ENCODE measurements around the gene SLIT3. TPM values are rescaled to one million over a fixed set of nuclear protein-coding genes. Genes with fewer than 3 reads are reported as not detected.

Gene SLIT3
- total and polyA plus RNA-seq, 4 donors, result 18.1 to 22.5 (median 19.5) TPM

DNA sequence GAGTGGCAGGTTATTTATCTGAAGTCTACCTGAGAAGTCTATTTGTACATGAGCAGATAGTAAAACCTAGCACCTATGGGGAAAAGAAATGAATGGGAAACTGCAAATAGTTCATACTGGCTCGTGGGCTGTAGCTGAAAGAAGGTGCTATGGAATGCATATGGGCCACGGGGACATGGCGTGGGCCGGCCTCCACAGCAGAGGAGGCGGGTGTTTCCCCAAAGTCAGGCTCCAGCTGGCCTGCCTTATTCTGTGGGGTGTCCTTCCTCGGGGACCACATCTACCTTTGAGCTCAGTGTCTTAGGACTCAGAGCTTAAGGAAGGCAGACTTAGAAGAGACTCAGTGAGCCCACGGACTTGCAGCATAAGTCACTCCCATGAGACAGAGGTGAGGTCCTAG lies 371.3 kb downstream of the SLIT3 start:
- Histone ChIP-seq H3K27me3 (ENCODE audit: control insufficient read depth, insufficient read depth, low read length) (peaks cover 2% of the 10 kb centered on the region), H3K27ac (ENCODE audit: low read depth, low read length) (no peak overlapping the region), H3K36me3 (ENCODE audit: control insufficient read depth, insufficient read depth, low read length) (no peaks in the 10 kb centered on the region), H3K9me3 (ENCODE audit: control insufficient read depth, insufficient read depth, low read length) (peaks cover 1% of the 10 kb centered on the region), H3K4me1 (ENCODE audit: control insufficient read depth, insufficient read depth, low read length) (no peaks in the 10 kb centered on the region), H3K4me3 (ENCODE audit: low read depth, low read length) (no peak overlapping the region)
- WGBS (ENCODE audit: insufficient coverage), result 89% methylated on average over 7 of the region's 7 CpGs
- no peak for DNase-seq (ENCODE audit: low read depth in 4 of 6, low spot score in 6 of 6)

DNA sequence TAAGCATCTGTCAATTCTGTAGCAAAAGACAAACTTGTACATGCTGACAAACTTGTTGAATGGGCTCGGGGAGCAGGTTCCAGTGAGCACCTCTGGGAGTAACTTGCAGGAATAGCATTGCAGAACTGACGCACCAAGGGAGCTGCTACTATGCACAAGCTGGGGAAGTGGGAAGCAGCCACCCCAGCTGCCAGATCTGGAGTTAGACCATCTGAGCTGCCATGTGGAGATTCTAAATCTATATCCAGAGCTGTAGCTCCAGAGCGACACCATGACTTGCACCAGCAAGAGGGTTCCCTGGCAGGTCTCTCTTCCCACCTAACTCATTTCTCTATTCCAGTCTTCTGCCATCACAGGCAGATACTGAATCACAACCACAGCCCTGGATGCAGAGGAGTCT lies 375.8 kb downstream of the SLIT3 start:
- Histone ChIP-seq H3K4me1 (ENCODE audit: control insufficient read depth, insufficient read depth, low read length) (peaks cover 4% of the 10 kb centered on the region), H3K27me3 (ENCODE audit: control insufficient read depth, insufficient read depth, low read length) (peaks cover 13% of the 10 kb centered on the region), H3K27ac (ENCODE audit: low read depth, low read length) (no peak overlapping the region), H3K9me3 (ENCODE audit: control insufficient read depth, insufficient read depth, low read length) (peaks cover 1% of the 10 kb centered on the region), H3K4me3 (ENCODE audit: low read depth, low read length) (no peak overlapping the region), H3K36me3 (ENCODE audit: control insufficient read depth, insufficient read depth, low read length) (no peaks in the 10 kb centered on the region)
- 76% methylated on average over 3 of the region's 3 CpGs for WGBS (ENCODE audit: insufficient coverage)
- no peak for DNase-seq (ENCODE audit: low read depth in 4 of 6, low spot score in 6 of 6)

DNA sequence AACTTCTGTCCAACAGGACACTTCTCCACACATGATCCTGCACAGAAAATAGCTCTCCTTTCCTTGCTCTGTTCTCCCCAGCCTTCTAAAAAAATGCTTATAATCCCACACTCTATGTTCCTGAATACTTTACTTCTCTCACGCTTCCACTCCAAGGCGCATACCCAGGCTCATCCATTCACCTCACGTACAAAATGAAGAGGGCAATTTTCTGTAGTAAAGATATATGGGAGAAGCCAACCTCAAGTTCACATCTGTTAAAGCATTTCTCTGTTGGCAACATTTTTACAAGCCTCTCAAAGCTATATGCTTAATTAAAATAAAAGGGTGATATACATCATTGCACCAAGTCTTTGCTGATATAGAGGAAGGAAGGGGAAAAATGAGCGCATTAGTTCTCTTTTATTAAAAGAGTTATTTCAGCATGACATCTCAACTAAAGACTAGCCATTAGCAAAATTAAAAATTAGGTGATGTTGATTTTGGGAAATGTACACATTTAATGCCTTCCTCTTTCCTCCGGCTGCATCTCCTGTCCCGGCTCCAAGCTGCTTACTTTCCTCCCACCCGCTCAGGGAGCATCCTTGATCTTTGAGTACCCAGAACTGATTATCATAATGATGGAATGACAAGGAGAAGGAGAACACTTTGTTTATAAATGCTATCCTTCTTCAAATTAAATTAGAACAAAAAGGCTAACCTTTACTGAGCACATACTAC lies 379.6 kb downstream of the SLIT3 start:
- no CpG with 5 or more reads among the region's 7 CpGs for WGBS (ENCODE audit: insufficient coverage)
- Histone ChIP-seq H3K4me1 (ENCODE audit: control insufficient read depth, insufficient read depth, low read length) (peaks cover 6% of the 10 kb centered on the region), H3K4me3 (ENCODE audit: low read depth, low read length) (no peak overlapping the region), H3K27ac (ENCODE audit: low read depth, low read length) (no peak overlapping the region), H3K27me3 (ENCODE audit: control insufficient read depth, insufficient read depth, low read length) (peaks cover 19% of the 10 kb centered on the region), H3K9me3 (ENCODE audit: control insufficient read depth, insufficient read depth, low read length) (peaks cover 1% of the 10 kb centered on the region), H3K36me3 (ENCODE audit: control insufficient read depth, insufficient read depth, low read length) (no peaks in the 10 kb centered on the region)
- peak in 1 of 6 donors; percentile 73 for DNase-seq (ENCODE audit: low read depth in 4 of 6, low spot score in 6 of 6)

DNA sequence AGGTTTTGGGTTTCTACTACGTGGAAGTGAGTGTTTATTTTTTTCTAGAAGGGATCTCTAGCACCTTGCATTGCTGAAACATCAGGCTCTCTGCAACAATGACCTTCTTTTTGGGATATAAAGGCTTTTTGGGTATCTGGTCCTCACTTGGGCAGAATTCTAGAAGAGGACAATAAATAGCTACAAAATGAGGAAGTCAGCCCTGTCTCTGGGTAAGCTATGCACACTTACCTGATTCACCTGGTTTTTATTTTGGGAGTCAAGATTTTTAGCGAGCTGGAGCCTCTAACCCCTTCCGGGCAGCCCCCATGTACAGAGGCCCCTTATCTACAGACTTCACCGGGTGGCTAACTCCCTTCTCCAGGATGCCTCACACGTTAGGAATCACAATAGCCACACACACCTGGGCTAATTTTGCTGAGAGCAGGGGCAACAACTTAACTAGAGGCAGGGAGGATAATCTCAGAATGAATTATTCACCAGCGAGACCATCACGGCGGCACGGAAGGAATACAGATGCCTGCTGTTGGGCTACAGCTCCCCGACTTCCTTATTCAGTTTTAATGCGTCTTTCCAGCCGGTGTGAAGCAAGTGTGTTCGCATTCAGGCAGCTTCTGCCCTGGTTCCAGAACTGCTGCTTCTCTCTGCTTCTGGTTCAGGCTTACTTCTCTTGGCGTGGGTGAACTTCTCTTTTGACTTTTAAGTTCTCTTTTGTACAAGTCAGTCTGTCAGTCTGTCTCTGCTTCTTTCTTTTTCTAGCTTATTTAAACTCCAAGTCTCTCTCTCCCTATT lies 380.7 kb downstream of the SLIT3 start:
- WGBS (ENCODE audit: insufficient coverage), result 32% methylated on average over 14 of the region's 14 CpGs
- DNase-seq (ENCODE audit: low read depth in 4 of 6, low spot score in 6 of 6), result peak in 4 of 6 donors; percentile 9 to 80 (median 28)
- H3K27ac ChIP-seq (ENCODE audit: low read depth, low read length), result no peak overlapping the region
- no peak overlapping the region for H3K4me3 ChIP-seq (ENCODE audit: low read depth, low read length)
- peaks cover 9% of the 10 kb centered on the region for H3K4me1 ChIP-seq (ENCODE audit: control insufficient read depth, insufficient read depth, low read length)
- H3K27me3 ChIP-seq (ENCODE audit: control insufficient read depth, insufficient read depth, low read length), result peaks cover 19% of the 10 kb centered on the region
- H3K9me3 ChIP-seq (ENCODE audit: control insufficient read depth, insufficient read depth, low read length), result peaks cover under 1% of the 10 kb centered on the region
- H3K36me3 ChIP-seq (ENCODE audit: control insufficient read depth, insufficient read depth, low read length), result no peaks in the 10 kb centered on the region

DNA sequence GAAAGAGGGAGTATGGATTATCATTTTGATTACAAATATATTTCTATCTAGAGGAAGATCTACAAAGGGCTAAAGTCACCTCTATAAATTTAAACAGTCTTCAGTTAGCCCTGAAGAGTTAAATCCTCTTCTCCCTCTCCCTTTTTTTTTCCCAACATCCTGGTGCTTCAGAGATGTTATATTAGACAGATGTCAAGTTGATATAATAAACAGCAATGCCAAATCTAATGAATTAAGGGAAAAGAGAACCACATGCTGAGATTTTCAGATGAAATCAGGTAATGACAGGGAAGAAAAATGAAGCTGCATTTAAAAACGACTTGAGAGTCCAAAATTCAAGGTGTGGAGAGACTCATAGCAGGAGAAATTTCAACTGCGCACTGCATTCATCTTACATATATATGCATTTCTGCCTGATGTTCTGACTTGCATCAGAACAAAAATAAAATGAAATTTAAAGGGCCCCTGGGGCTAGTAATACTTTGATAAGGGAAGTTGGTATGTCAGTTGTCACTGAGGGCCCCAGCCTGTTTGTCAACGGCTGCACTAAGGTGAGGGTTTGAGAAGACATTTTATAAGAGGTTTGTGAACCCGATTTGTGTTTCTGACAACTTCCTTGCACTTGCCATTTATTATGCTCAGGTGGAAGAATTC lies 382.9 kb downstream of the SLIT3 start:
- peaks cover 9% of the 10 kb centered on the region for H3K4me1 ChIP-seq (ENCODE audit: control insufficient read depth, insufficient read depth, low read length)
- H3K4me3 ChIP-seq (ENCODE audit: low read depth, low read length), result no peak overlapping the region
- no peak overlapping the region for H3K27ac ChIP-seq (ENCODE audit: low read depth, low read length)
- 76% methylated on average over 2 of the region's 4 CpGs for WGBS (ENCODE audit: insufficient coverage)
- DNase-seq (ENCODE audit: low read depth in 4 of 6, low spot score in 6 of 6), result peak in 1 of 6 donors; percentile 26
- no peaks in the 10 kb centered on the region for H3K36me3 ChIP-seq (ENCODE audit: control insufficient read depth, insufficient read depth, low read length)
- H3K9me3 ChIP-seq (ENCODE audit: control insufficient read depth, insufficient read depth, low read length), result no peaks in the 10 kb centered on the region
- H3K27me3 ChIP-seq (ENCODE audit: control insufficient read depth, insufficient read depth, low read length), result peaks cover 17% of the 10 kb centered on the region

DNA sequence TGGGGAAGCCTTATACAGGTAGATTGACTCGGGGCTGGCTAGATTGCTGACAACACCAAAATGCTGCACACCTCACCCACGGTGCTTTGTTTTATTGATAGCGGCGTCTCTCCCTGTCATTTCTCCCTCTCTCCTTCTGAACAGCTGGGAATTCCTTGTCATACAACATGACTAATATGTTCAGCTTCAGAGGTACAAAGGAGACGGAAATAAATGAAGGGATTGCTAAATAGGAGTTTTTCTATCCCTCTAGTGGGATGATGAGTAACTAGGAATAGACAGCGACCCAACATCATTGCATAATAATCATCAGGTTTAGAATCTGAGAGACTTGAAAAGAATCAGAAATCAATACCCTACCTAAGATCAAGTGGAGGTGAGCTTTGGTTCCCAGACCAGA lies 384.1 kb downstream of the SLIT3 start:
- H3K27ac ChIP-seq (ENCODE audit: low read depth, low read length), result no peak overlapping the region
- peak in 1 of 6 donors; percentile 45 for DNase-seq (ENCODE audit: low read depth in 4 of 6, low spot score in 6 of 6)
- H3K36me3 ChIP-seq (ENCODE audit: control insufficient read depth, insufficient read depth, low read length), result no peaks in the 10 kb centered on the region
- no peak overlapping the region for H3K4me3 ChIP-seq (ENCODE audit: low read depth, low read length)
- WGBS (ENCODE audit: insufficient coverage), result no CpG with 5 or more reads among the region's 6 CpGs
- peaks cover 9% of the 10 kb centered on the region for H3K4me1 ChIP-seq (ENCODE audit: control insufficient read depth, insufficient read depth, low read length)
- H3K9me3 ChIP-seq (ENCODE audit: control insufficient read depth, insufficient read depth, low read length), result no peaks in the 10 kb centered on the region
- peaks cover 17% of the 10 kb centered on the region for H3K27me3 ChIP-seq (ENCODE audit: control insufficient read depth, insufficient read depth, low read length)

DNA sequence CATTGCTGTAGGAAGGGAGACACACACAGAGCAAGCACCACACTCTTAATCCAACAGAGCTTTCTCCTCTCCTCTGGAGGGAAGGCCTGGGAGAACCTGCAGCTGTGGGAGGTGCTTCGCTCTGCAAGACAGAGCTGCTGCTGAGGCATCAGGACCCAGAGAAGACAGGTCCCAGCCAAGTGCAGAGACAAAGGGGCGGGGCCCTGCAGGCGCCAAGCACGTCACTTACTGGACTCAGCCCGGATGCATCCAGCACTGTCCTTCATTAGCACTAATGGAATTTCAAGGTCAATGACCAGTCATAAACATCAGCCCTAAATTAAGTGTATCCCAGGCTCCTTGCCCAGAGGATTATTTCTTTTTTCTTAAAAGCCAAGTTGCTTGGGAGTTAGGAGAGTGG lies 384.7 kb downstream of the SLIT3 start:
- H3K27me3 ChIP-seq (ENCODE audit: control insufficient read depth, insufficient read depth, low read length), result peaks cover 19% of the 10 kb centered on the region
- WGBS (ENCODE audit: insufficient coverage), result 51% methylated on average over 5 of the region's 5 CpGs
- no peak overlapping the region for H3K27ac ChIP-seq (ENCODE audit: low read depth, low read length)
- no peaks in the 10 kb centered on the region for H3K9me3 ChIP-seq (ENCODE audit: control insufficient read depth, insufficient read depth, low read length)
- DNase-seq (ENCODE audit: low read depth in 4 of 6, low spot score in 6 of 6), result peak in 2 of 6 donors; percentile 47 to 65
- peaks cover 9% of the 10 kb centered on the region for H3K4me1 ChIP-seq (ENCODE audit: control insufficient read depth, insufficient read depth, low read length)
- H3K36me3 ChIP-seq (ENCODE audit: control insufficient read depth, insufficient read depth, low read length), result no peaks in the 10 kb centered on the region
- no peak overlapping the region for H3K4me3 ChIP-seq (ENCODE audit: low read depth, low read length)

DNA sequence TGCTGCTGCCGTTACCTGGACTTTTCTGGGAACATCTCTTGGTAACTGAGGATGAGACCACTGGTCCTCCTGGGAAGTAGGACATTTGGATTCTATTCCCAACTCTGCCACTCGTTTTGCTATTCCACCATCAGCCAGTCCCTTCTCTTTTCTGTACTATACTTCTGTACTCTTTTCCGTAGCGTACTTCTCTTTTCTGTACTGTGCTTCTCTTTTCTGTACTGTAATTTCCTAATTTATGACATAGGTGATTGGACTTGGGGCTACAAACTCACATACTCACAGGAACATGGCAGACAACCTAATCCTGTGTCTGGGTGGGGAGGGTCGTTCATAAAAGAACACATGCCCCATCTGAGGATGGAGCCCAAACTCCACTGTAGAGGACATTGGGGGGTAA lies 386.4 kb downstream of the SLIT3 start:
- H3K27ac ChIP-seq (ENCODE audit: low read depth, low read length), result no peak overlapping the region
- H3K4me1 ChIP-seq (ENCODE audit: control insufficient read depth, insufficient read depth, low read length), result peaks cover 4% of the 10 kb centered on the region
- H3K9me3 ChIP-seq (ENCODE audit: control insufficient read depth, insufficient read depth, low read length), result no peaks in the 10 kb centered on the region
- WGBS (ENCODE audit: insufficient coverage), result 79% methylated on average over 1 of the region's 5 CpGs
- no peak for DNase-seq (ENCODE audit: low read depth in 4 of 6, low spot score in 6 of 6)
- peaks cover 5% of the 10 kb centered on the region for H3K27me3 ChIP-seq (ENCODE audit: control insufficient read depth, insufficient read depth, low read length)
- H3K4me3 ChIP-seq (ENCODE audit: low read depth, low read length), result no peak overlapping the region
- no peaks in the 10 kb centered on the region for H3K36me3 ChIP-seq (ENCODE audit: control insufficient read depth, insufficient read depth, low read length)

DNA sequence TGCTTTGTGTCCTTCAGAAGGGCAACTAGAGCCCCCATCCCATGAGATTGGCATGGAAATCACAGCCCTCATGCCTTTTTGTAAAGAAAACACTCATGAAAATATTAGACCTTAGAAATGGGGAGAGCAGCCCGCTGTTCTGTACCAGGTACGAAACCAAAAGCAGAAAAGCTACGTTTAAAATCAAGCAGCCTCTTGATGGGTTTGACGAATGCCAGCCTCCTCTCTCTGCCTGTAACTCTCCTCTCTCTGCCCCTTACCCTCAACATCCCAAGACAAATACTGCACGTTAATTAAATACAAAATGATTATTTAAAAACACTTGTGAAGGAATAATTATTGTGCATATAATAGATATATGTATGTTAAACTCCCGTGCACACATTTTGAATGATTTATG lies 390.1 kb downstream of the SLIT3 start:
- Histone ChIP-seq H3K36me3 (ENCODE audit: control insufficient read depth, insufficient read depth, low read length) (no peaks in the 10 kb centered on the region), H3K4me1 (ENCODE audit: control insufficient read depth, insufficient read depth, low read length) (no peaks in the 10 kb centered on the region), H3K4me3 (ENCODE audit: low read depth, low read length) (no peak overlapping the region), H3K27ac (ENCODE audit: low read depth, low read length) (no peak overlapping the region), H3K9me3 (ENCODE audit: control insufficient read depth, insufficient read depth, low read length) (no peaks in the 10 kb centered on the region), H3K27me3 (ENCODE audit: control insufficient read depth, insufficient read depth, low read length) (peaks cover 2% of the 10 kb centered on the region)
- DNase-seq (ENCODE audit: low read depth in 4 of 6, low spot score in 6 of 6), result no peak
- 100% methylated on average over 3 of the region's 6 CpGs for WGBS (ENCODE audit: insufficient coverage)
